WTC11 (cell line): Measurements from ENCODE around the gene PCID2. TPM values are rescaled to one million over a fixed set of nuclear protein-coding genes. Genes with fewer than 3 reads are reported as not detected.

Experiments
- CBFB ChIP-seq: sonication (generic); formaldehyde crosslinking; IDR thresholded peaks from 2 replicates; pipeline ENCODE4 v1.8.1; 2022; ENCODE audit warnings: mild to moderate bottlenecking, low read depth, missing genetic modification reagents
- CREM ChIP-seq: sonication (generic); formaldehyde crosslinking; IDR thresholded peaks from 2 replicates; pipeline ENCODE4 v1.8.1; 2022; ENCODE audit warnings: mild to moderate bottlenecking, missing genetic modification reagents, moderate library complexity
- ERG ChIP-seq: fragments of 250-450 bp; sonication (Bioruptor Pico); IDR thresholded peaks from 2 replicates; pipeline ENCODE4 v1.8.0; 2021; ENCODE audit warnings: mild to moderate bottlenecking
- ETV6 ChIP-seq: sonication (generic); formaldehyde crosslinking; IDR thresholded peaks from 2 replicates; pipeline ENCODE4 v1.8.1; 2022; ENCODE audit warnings: mild to moderate bottlenecking, missing genetic modification reagents
- FOXK1 ChIP-seq: sonication (generic); formaldehyde crosslinking; IDR thresholded peaks from 2 replicates; pipeline ENCODE4 v1.8.0; 2022; ENCODE audit warnings: mild to moderate bottlenecking, moderate library complexity, missing genetic modification reagents
- FOXP4 ChIP-seq: sonication (generic); formaldehyde crosslinking; IDR thresholded peaks from 2 replicates; pipeline ENCODE4 v1.8.0; 2022; ENCODE audit warnings: mild to moderate bottlenecking, missing genetic modification reagents
- MXD4 ChIP-seq: fragments of 250-450 bp; sonication (Bioruptor Pico); IDR thresholded peaks from 2 replicates; pipeline ENCODE4 v1.8.0; 2021; ENCODE audit warnings: mild to moderate bottlenecking, moderate library complexity, borderline replicate concordance
- NR2C2 ChIP-seq: sonication (generic); formaldehyde crosslinking; IDR thresholded peaks from 2 replicates; pipeline ENCODE4 v1.8.0; 2022; ENCODE audit warnings: mild to moderate bottlenecking, missing genetic modification reagents
- OVOL2 ChIP-seq: fragments of 250-450 bp; sonication (Bioruptor Pico); IDR thresholded peaks from 2 replicates; pipeline ENCODE4 v1.9.0; 2021; ENCODE audit warnings: mild to moderate bottlenecking, borderline replicate concordance
- SMAD4 ChIP-seq: sonication (generic); formaldehyde crosslinking; IDR thresholded peaks from 2 replicates; pipeline ENCODE4 v1.8.0; 2022; ENCODE audit warnings: mild to moderate bottlenecking, missing genetic modification reagents
- STAT6 ChIP-seq: sonication (generic); formaldehyde crosslinking; conservative IDR thresholded peaks from 2 replicates; pipeline ENCODE4 v1.8.1; 2023; ENCODE audit warnings: mild to moderate bottlenecking, low read depth, missing genetic modification reagents, moderate library complexity
- TEAD1 ChIP-seq: sonication (generic); formaldehyde crosslinking; IDR thresholded peaks from 2 replicates; pipeline ENCODE4 v1.8.0; 2022; ENCODE audit warnings: mild to moderate bottlenecking, missing genetic modification reagents
- TP53 ChIP-seq: sonication (generic); formaldehyde crosslinking; IDR thresholded peaks from 2 replicates; pipeline ENCODE4 v1.8.1; 2023; ENCODE audit warnings: mild to moderate bottlenecking, missing genetic modification reagents
- ZNF263 ChIP-seq: sonication (generic); formaldehyde crosslinking; IDR thresholded peaks from 2 replicates; pipeline ENCODE4 v1.8.1; 2022; ENCODE audit warnings: low read depth, mild to moderate bottlenecking, moderate library complexity, missing genetic modification reagents
- ZNF281 ChIP-seq: sonication (generic); formaldehyde crosslinking; IDR thresholded peaks from 2 replicates; pipeline ENCODE4 v1.8.0; 2023; ENCODE audit warnings: mild to moderate bottlenecking, missing genetic modification reagents
- ZNF532 ChIP-seq: fragments of 250-450 bp; sonication (Bioruptor Pico); IDR thresholded peaks from 2 replicates; pipeline ENCODE4 v1.9.0; 2021; ENCODE audit warnings: mild to moderate bottlenecking, borderline replicate concordance
- total RNA-seq: library from RNA; stranded (reverse); gene quantifications from 3 replicates; pipeline ENCODE4 v1.2.3, GENCODE V29; 2021
- TF ChIP-seq, protein P1 (sequence below): fragments of 250-450 bp; sonication (Bioruptor Pico); IDR thresholded peaks from 2 replicates; pipeline ENCODE4 v2.1.2; 2022; ENCODE audit warnings: mild to moderate bottlenecking, moderate library complexity
- TF ChIP-seq, protein P2 (sequence below): sonication (generic); formaldehyde crosslinking; IDR thresholded peaks from 2 replicates; pipeline ENCODE4 v1.8.1; 2023; ENCODE audit warnings: mild to moderate bottlenecking, missing genetic modification reagents
- TF ChIP-seq, protein P3 (sequence below): sonication (generic); formaldehyde crosslinking; IDR thresholded peaks from 2 replicates; pipeline ENCODE4 v1.8.1; 2023; ENCODE audit warnings: mild to moderate bottlenecking, missing genetic modification reagents, moderate library complexity
- TF ChIP-seq, protein P4 (sequence below): sonication (generic); formaldehyde crosslinking; conservative IDR thresholded peaks from 2 replicates; pipeline ENCODE4 v1.8.1; 2022; ENCODE audit warnings: mild to moderate bottlenecking, missing genetic modification reagents

The PCID2 gene
- total RNA-seq, 1 experiment from 2014 or later, result 69.4 TPM

GRCh38 chr13:113208421-113209335 is at the start of gene PCID2 (continued):
- TF ChIP-seq, protein P1, sequence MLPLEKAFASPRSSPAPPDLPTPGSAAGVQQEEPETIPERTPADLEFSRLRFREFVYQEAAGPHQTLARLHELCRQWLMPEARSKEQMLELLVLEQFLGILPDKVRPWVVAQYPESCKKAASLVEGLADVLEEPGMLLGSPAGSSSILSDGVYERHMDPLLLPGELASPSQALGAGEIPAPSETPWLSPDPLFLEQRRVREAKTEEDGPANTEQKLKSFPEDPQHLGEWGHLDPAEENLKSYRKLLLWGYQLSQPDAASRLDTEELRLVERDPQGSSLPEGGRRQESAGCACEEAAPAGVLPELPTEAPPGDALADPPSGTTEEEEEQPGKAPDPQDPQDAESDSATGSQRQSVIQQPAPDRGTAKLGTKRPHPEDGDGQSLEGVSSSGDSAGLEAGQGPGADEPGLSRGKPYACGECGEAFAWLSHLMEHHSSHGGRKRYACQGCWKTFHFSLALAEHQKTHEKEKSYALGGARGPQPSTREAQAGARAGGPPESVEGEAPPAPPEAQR (CRISPR knock-in tag), result peak; percentile 21; the same call in 1 of the 2 replicates
- TF ChIP-seq CBFB (CRISPR knock-in tag) (no peak), TEAD1 (peak; percentile 94), ETV6 (peak; percentile 82), TP53 (CRISPR knock-in tag) (no peak), ZNF281 (peak; percentile 81; the same call in 1 of the 2 replicates), ZNF532 (no peak), OVOL2 (CRISPR knock-in tag) (no peak), NR2C2 (CRISPR knock-in tag) (no peak), ZNF263 (CRISPR knock-in tag) (no peak), FOXK1 (peak; percentile 50; the same call in 1 of the 2 replicates), SMAD4 (peak; percentile 10; the same call in 1 of the 2 replicates), ERG (CRISPR knock-in tag) (peak; percentile 46; the same call in 1 of the 2 replicates), MXD4 (CRISPR knock-in tag) (no peak), FOXP4 (no peak), STAT6 (CRISPR knock-in tag) (0 out of 2 replicates have a peak, but pooled peaks have one; percentile 4), CREM (CRISPR knock-in tag) (peak; percentile 97)
- TF ChIP-seq, protein P2, sequence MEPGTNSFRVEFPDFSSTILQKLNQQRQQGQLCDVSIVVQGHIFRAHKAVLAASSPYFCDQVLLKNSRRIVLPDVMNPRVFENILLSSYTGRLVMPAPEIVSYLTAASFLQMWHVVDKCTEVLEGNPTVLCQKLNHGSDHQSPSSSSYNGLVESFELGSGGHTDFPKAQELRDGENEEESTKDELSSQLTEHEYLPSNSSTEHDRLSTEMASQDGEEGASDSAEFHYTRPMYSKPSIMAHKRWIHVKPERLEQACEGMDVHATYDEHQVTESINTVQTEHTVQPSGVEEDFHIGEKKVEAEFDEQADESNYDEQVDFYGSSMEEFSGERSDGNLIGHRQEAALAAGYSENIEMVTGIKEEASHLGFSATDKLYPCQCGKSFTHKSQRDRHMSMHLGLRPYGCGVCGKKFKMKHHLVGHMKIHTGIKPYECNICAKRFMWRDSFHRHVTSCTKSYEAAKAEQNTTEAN (CRISPR knock-in tag), result peak; percentile 81; the same call in 1 of the 2 replicates
- TF ChIP-seq, protein P3, sequence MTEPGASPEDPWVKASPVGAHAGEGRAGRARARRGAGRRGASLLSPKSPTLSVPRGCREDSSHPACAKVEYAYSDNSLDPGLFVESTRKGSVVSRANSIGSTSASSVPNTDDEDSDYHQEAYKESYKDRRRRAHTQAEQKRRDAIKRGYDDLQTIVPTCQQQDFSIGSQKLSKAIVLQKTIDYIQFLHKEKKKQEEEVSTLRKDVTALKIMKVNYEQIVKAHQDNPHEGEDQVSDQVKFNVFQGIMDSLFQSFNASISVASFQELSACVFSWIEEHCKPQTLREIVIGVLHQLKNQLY (CRISPR knock-in tag), result no peak
- TF ChIP-seq, protein P4, sequence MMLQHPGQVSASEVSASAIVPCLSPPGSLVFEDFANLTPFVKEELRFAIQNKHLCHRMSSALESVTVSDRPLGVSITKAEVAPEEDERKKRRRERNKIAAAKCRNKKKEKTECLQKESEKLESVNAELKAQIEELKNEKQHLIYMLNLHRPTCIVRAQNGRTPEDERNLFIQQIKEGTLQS (CRISPR knock-in tag), result no peak
